ENCODE measurements around the gene EFEMP2.

GRCh38 chr11:65833297-65834030 is 39.1 kb downstream of the EFEMP2 start, which contains the start of gene SNX32:
- no peak for TF ChIP-seq CTCF (IDR thresholded peaks at IDR 0.05)
- TF ChIP-seq EZH2 (IDR thresholded peaks at IDR 0.05; ENCODE audit: borderline replicate concordance, insufficient read depth, low read depth, low read length, poor library complexity, severe bottlenecking) = no peak

Data from B cell (primary cell).